Astrocyte of the spinal cord (primary cell): ENCODE data around the gene SHISA7.

Source experiments
- DNase-seq: peaks from one replicate; pipeline ENCODE4 v3.0.0; 2011; ENCODE audit warnings: low read depth, low spot score
- H3K4me3 ChIP-seq: 2 replicates; pipeline ENCODE4 v1.5.1; 2011; ENCODE audit warnings: low read depth, mild to moderate bottlenecking, low read length, moderate library complexity
- CTCF ChIP-seq: IDR thresholded peaks from 2 replicates; pipeline ENCODE4 v1.5.1; 2012; ENCODE audit warnings: low read depth, mild to moderate bottlenecking, low read length, inconsistent platforms
- in situ Hi-C: cut with HindIII; loops from 2 replicates; pipeline ENCODE4 v1.10.0; 2017; ENCODE audit warnings: low sequenced_read_pairs

SHISA7 gene

GRCh38 chr19:55474269-55475265, 31.5 kb upstream of the SHISA7 start:
- in situ Hi-C loops = no loop called here
- no peak overlapping the region for H3K4me3 ChIP-seq
- no peak for TF ChIP-seq CTCF
- peak; percentile 69 for DNase-seq

- TF ChIP-seq CTCF = no peak
- in situ Hi-C loops = no loop called here
- DNase-seq = peak; percentile 63
- no peak overlapping the region for H3K4me3 ChIP-seq
These were observed 30.3 kb upstream of the SHISA7 start for GRCh38 chr19:55473225-55474012.

GRCh38 chr19:55472463-55472862, 29.4 kb upstream of the SHISA7 start:
- no peak for TF ChIP-seq CTCF
- peak; percentile 65 for DNase-seq
- H3K4me3 ChIP-seq = no peak overlapping the region
- in situ Hi-C loops = no loop called here

GRCh38 chr19:55471266-55471665, 28.2 kb upstream of the SHISA7 start:
- H3K4me3 ChIP-seq = no peak overlapping the region
- DNase-seq = no peak
- in situ Hi-C loops = no loop called here
- no peak for TF ChIP-seq CTCF

- no peak for TF ChIP-seq CTCF
- no peak overlapping the region for H3K4me3 ChIP-seq
- no peak for DNase-seq
- in situ Hi-C loops = no loop called here
These were observed 24.9 kb upstream of the SHISA7 start for GRCh38 chr19:55468054-55468393.

GRCh38 chr19:55467236-55468053, 24.3 kb upstream of the SHISA7 start:
- peak; percentile 91 for TF ChIP-seq CTCF
- in situ Hi-C loops = no loop called here
- H3K4me3 ChIP-seq = no peak overlapping the region
- DNase-seq = no peak
